Kidney tubule cell (primary cell): Measurements from ENCODE around the gene VPS9D1.
"Not testable (repeated sequence)": the region's sequence is repeated elsewhere in the genome, so short reads cannot be mapped to it uniquely, and the experiment has no call there.

Source experiments
- DNase-seq: peaks from one replicate; pipeline ENCODE4 v3.0.0-alpha.2; 2018; ENCODE audit warnings: low spot score

The VPS9D1 gene

GRCh38 chr16:89709716-89710432, 10.8 kb downstream of the VPS9D1 start:
- DNase-seq, result no peak

DNA sequence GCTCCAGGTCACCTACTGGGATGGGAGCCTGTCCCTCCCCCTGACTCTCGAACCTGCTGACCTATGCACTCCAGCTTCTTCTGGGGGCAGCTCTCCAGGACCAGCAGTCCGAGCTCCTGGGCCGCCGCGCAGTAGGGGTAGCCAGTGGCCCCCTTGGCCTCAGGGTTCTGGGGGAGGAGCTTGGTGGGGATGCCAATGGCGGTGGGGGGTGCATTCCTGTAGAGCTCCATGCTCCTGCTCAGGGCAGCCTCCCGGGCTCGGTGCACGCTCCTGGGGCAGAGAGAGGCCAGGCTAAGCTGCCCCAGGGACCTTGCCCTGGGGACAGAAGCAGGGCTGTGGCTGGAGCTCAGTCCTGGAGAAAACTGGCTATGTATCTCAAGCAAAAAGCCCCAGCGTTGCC, 11.5 kb downstream of the VPS9D1 start:
- no peak for DNase-seq

- DNase-seq, result no peak
These were observed 12.2 kb downstream of the VPS9D1 start for GRCh38 chr16:89708481-89708931.

DNA sequence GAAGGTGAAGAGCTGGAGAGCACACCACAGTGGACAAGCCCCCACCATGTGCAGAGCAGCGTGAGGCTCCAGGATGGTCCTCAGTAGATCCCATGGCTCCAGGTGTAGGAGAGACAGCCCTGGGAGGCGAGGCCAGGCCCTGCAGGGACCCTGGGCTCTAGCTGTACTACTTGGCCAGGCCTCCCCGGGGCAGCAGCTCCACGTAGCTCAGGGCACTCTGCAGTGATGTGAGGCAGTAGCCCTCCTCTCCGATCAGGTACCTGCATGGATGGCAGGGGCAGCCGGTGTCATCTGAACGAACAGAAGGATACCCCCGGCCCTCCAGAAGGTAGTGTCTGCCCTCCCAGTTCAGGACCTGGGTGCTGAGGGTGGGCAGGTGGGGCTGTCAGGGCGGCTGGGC, 13.0 kb downstream of the VPS9D1 start:
- DNase-seq, result no peak

- no peak for DNase-seq
These were observed 14.0 kb downstream of the VPS9D1 start for GRCh38 chr16:89706518-89707260.

DNA sequence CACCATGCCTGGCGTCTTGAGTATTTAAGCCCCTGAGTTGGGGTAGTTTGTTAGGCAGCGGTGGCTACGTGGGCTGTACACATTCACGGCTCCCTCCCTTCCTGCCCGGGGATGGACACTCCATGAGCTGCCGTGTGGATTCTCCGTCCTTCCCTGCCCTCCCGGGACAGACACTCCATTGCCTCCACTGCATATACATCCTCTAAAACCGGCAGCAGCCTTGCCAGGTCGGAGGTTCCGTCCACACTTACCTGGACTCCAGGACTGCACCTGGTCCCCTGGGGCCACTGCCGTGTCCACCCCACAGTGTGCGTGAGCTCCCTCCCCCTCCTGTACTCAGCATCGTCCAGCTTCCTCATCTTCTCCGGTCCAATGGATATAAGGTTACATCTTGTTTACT, 15.7 kb downstream of the VPS9D1 start:
- no peak for DNase-seq

DNA sequence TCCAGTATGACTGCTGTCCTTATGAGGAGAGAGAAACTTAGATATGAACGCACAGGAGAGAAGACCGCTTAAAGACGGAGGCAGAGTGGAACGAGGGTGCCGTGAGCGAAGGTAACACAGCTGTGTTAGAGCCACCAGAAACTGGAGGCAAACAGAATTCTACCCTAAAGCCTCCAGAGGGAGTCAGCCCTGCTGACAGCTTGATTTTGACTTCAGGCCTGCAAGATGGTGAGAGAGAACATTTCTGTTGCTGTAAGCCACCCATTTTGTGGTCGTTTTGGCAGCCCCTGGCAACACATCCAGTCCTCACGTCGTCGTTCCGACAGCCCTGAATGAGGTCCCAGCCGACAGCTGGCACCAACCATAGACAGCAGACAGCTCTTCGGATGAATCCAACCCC, 16.4 kb downstream of the VPS9D1 start:
- DNase-seq, result no peak

DNA sequence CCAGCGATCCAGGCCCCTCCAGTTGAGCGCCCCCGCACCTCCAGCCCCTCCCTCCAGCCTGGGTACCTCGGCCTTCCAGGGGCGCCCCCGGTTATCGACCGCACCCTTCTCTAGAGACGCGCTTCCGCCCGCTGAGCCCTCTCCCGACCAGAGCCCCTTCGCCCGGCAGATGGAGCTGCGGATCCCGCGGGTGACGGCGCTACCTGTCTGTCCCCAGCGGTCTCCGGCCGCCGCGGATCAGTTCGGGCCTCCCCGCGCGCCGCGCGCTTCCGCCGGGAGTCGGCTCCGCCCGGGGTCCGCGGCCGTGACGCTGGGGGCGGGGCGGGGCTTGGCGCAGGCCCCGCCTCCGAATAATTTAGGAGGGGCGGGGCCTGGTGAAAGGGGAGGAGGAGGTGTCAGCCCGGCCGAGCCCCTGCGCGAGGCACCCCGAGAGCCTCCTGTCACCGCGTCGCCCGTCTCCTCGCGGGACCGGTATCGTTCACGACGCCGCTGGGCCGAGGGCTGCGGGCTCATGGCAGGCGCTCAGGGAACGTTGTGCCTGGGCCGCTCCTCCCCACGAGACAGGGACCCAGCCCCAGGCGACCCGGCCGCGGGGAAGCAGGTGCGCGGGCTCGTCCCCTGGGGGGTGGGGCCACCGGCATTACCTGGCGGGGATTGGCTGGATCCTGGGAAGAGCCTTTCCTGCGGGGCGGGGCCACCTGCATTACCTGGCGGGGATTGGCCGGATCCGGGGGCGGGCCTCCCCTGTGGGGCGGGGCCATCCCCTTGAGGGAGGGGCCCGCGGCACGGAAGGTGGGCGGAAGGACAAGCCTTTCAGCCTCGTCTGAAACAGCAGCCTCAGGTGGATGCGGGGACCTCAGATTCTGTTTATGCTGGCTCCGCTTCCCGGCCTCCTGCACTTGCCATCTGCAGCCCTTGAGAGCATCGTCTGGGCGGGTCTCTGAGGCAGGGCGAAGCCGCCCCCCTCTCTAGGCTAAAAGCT, 19.0 kb downstream of the VPS9D1 start, which contains the start of gene SPATA2L:
Gene SPATA2L, minus strand, starts transcription at position 281 of the 982 bp plus-strand sequence. CDS start 473 bp downstream, outside the sequence.
- peak; percentile 96 for DNase-seq

DNA sequence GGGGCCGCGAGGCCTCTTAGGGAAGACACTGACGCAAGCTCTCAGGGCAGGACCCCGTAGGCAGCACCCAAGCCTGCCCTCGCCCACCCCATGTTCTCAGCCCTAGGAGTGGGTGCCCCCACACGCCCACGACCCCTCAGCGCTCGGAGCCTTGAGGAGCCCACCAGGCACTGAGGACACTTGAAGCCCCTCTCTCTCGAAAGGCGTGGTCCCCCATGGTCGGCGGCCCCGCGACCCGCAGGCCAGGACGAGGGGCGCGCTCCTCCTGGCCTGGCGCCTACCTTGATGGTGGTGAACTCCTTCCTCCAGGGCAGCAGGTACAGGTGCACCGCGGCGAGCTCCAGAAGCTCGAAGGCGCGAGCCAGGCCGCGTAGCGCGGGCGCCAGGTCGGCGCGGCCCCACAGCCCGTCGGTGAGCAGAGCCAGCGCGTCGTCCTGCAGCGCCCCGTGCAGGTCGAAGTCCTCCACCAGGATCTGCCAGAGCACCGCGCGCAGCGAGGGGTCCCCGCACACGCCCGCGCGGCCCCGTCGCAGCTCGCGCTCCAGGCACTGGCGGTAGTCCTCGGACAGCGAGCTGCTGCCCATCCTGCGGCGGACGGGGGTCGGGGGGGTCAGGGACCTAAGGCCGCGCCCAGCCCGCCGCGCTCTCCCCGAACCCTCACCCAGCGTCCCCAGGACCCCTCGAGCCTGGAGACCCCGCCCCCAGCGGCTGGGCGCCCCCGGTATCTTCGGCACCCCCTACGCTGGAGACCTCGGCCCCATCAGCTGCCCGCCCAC, 19.9 kb downstream of the VPS9D1 start:
- DNase-seq, result peak; percentile 71

DNA sequence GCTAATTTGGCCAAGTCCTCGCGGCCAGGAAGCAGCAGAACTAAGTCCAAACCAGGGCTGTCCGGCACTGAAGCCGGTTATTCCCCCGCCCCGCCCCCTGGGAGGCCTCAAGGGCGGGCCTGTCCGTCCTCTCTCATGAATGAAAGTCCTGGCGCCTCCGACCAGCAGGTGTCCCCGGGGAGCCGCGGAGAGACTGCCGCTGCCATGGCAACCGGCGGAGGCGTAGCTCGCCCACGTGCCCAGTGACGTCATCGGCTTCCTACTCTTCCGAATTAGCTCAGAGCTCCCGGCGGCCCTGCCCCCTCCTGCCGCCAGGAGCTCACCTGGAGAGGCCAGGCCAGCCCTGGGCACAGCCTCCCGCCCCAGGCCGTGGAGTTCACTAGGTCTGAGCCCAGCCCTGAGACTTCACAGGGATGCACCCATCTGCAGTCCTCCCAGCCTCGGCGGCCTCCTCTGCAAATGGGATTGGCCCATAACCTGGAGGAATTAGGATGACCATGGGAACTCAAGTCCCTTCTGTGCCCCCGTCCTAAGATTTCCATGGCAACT, 20.5 kb downstream of the VPS9D1 start:
- peak; percentile 100 for DNase-seq

GRCh38 chr16:89699629-89700099, 21.0 kb downstream of the VPS9D1 start:
- not testable (repeated sequence) for DNase-seq

DNA sequence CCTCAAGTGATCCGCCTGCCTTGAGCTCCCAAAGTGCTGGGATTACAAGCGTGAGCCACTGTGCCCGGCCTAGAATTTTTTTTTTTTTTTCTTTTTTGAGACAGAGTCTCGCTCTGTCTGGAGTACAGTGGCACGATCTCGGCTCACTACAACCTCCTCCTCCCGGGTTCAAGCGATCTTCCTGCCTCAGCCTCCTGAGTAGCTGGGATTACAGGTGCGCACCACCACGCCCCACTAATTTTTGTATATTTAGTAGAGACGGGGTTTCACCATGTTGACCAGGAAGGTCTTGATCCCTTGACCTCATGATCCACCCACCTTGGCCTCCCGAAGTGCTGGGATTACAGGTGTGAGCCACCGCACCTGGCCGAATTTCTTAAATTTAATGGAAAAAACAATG, 22.0 kb downstream of the VPS9D1 start:
- not testable (repeated sequence) for DNase-seq

- no peak for DNase-seq
These were observed 22.9 kb downstream of the VPS9D1 start for GRCh38 chr16:89697616-89698331.

DNA sequence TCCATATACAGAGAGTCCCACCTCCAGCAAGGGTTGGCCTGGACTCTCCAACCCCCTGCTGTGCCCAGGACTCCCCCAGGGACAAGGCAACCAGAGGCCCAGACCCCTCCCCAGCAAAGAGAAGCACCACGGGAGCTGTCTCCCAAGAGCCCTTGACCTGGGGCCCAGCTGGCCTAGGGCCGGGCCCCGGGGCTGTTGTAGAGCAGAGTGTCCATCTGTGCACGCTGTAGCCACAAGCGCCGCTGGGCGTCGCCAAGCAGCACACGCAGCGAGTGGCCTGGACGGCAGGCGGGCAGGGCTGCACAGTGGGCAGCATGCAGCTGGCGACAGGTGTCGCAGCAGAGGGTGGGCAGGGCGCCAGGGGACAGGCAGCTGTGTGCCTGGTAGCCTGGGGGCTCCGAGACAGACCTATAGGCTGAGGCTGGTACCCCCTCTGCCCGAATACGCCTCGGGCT, 23.5 kb downstream of the VPS9D1 start:
- DNase-seq, result no peak

- DNase-seq, result no peak
These were observed 24.0 kb downstream of the VPS9D1 start for GRCh38 chr16:89696670-89697128.

DNA sequence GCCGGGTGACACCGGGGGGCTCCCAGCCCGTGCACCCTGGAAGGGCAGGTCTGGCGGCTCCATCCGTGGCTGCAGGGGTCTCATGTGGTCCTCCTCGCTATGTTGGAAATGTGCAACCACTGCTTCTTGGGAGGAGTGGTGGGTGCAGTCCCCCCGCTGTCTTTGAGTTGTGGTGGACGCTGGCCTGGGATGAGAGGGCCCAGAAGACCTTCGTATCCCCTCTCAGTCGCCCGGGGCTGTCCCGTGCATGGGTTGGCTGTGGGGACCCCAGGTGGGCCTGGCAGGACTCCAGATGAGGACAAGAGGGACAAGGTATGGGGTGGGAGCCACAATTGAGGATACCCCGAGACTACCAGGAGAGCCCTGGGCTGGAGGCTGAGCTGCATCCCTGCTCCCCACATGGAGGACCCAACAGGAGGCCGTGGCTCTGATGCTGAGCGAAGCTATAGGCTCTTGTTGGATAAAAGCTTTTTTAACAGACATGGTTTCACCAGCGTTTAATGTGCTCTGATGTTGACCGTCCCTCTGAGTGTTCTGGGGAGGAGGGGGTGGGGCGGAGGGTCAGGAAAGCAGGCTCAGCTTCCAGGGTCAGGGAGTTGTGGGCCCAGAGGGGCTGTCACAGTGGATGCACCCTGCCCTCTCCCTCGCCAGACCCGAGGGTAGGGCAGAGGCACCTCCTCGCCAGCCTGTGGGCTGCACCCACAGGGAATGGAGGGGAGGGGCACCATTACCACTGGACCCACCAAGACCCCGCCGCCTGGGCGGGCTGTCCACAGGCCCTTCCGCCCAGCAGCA, 24.6 kb downstream of the VPS9D1 start:
- DNase-seq, result no peak

DNA sequence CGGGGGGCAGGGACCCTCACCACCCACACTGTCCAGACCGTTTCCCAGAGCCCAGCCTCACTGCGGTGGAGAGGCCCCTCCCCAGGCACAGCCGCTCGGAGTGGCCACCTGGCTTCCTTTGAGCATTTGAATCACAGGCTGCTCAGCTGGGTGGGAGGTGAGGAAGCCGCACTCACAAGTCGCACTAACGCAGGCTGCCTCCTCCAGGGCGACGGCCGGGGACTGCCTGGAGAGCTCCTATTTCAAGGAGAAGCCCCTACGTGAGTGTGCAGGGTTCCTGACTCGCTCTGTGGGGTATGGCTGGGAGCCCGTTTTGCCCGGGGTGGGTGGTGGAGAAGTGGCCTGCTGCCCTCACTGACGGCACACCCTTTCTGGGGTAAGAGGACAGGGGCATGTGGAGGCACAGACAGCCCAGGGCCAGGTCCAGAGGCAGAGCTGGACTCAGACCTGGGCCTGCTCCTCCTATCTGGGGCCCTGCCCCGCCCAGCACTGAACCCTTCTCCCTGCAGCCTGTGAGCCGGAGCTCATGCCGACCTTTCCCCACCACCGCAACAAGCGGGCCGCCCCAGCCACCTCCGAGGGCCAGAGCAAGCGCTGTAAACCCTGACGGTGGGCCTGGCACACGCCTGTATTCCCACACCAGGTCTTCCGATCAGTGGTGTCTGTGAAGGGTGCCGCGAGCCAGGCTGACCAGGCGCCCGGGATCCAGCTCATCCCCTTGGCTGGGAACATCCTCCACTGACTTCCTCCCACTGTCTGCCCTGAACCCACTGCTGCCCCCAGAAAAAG, 25.4 kb downstream of the VPS9D1 start:
- DNase-seq, result no peak

GRCh38 chr16:89694784-89695085, 26.0 kb downstream of the VPS9D1 start:
- DNase-seq, result not testable (repeated sequence)
